HG03139 (cell line): ENCODE measurements around the gene AURKAIP1.
"Not testable (repeated sequence)": the region's sequence is repeated elsewhere in the genome, so short reads cannot be mapped to it uniquely, and the experiment has no call there.

Experiments
- ATAC-seq: cut with Tn5 transposase; IDR thresholded peaks from one replicate; pipeline ENCODE4 v1.9.1; 2021; ENCODE audit not compliant: unreplicated experiment

AURKAIP1 gene

DNA sequence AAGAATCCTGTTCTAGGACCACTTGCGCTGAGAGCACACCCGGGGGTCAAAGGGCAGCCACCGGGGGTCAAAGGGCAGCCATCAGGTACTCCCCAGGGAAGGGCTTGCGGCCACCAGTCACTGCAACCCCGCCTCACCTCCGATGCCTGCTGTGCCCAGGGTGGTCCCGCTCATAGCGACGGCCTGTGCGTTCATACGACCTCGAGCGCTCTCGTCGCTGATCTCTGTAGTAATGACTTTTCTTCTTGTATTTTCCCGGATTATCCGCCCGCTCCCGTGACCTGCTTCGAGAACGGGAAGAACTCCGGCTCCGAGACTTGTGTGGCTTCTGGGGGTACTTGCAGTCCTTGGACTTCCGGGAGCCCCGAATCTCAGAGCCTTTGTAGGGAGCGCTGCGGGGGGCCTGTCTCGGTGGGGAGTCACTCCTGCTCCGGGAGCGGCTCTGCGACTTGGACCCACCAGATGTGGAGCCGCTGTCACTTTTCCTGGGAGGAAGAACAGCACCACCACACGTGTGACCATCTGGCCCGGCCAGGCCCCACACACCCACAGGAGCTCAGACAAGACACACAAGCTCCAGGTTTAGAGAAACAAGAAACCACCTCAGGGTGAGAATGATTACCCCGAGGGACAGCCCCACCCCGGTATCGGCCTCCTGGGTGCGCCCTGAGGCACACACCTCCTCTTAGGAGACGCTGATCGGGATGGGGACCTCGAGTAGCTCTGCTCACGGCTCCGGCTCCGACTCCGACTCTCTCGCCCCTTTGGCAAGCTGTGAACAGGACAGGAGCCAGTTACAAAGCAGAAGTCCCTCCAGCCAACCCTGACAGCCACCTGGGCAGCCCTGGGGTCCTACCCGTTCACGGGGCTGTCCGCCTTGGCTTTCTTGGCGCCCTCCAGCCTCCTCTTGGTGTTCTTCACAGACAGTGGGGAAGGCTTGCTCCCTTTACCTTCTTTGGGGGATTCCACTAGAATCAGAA lies 12.4 kb upstream of the AURKAIP1 start:
- ATAC-seq = no peak

DNA sequence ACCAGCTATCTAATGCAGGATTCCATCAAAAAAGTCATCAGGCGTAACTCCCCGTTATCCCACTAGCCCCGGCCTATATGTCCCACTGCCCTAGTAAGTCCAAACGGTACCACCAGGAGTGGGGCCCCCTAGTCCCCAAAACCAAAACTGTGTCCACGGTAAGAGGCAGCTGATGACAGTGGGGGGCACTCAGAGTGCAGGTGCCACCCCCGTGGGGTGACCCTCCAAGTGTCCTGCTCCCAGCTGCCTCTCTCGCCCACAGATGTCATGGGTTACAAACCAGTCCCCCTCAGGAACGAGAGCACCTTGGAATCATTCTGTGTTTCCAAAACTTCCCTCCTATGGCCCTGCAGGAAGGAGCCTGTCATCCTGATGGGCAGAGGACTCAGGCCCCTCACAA lies 10.9 kb upstream of the AURKAIP1 start:
- ATAC-seq = no peak

DNA sequence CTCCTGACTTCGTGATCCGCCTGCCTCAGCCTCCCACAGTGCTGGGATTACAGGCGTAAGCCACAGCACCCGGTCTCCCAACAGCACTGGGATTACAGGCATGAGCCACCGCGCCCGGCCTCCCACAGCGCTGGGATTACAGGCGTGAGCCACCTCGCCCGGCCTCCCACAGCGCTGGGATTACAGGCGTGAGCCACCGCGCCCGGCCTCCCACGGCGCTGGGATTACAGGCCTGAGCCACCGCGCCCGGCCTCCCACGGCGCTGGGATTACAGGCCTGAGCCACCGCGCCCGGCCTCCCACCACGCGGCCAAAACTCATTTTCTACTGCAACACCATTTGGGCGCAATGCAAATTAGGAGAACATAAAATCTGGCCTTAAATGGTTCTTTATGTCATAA lies 10.3 kb upstream of the AURKAIP1 start:
- ATAC-seq = not testable (repeated sequence)

DNA sequence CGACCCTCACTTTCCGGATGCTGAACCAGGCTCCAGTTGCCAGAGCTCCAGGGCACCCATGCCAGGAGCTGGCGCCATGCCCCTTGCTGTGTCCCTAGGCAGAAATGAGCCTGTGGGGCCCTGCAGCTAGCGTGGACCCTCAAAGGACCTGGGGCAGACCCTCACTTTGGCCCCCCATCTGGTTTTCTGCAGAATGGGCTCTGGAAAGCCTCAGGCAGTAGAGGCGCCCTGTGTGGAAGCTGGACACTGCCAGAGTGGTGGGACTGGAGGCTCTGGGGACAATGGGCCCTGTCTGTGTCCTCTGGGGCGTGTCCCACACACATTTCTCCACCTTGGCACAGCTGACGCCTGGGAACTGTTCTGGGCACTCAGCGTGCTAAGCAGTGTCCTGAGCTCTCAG lies 6.3 kb upstream of the AURKAIP1 start:
- ATAC-seq = no peak

DNA sequence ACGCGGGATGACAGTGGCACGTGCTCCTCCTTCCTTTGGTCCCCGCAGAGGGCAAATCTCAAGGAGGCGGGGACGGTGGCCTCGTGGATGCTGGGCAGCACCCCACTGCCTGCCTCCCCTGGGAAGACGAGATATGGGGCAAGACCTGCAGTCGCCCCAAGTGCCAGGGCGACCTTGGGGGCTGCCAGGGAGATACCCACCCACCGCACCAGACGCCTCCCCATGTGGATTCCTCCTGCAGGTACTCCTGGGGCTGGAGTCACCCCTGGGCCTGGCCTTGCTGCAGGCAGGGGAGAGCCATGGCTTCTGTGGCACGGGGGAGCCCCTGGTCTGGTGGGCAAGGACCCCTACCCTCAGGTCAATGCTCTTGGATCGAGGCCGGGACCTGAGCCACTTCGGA lies 5.9 kb upstream of the AURKAIP1 start:
- no peak for ATAC-seq

DNA sequence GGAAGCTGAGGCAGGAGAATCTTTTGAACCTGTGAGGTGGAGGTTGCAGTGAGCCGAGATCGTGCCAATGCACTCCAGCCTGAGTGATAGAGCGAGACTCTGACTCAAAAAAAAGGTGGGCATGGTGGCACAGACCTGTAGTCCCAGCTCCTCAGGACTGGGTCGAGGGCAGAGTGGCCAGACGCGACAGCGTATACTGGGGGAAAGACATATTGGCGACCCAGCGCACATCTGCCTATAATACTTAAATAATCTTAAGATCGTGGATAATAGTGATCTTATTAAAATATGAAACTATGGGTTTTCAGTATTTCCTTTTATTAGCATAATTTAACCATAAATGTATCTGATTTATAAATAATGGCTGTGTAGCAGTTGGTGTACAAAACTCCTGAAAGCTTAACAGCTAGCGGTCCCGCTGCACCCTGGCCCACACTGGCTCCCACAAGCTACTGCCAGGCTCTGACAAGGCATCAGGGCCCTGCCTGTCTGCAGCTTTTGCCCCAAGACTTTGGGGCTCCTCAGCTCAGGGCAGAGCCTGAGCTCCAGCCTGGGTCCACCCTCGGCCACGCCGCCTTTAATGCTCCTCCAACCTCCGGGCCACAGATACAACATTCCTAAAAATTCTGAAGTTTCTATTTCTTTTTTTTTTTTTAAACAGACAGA lies 2.7 kb upstream of the AURKAIP1 start:
- ATAC-seq = no peak

DNA sequence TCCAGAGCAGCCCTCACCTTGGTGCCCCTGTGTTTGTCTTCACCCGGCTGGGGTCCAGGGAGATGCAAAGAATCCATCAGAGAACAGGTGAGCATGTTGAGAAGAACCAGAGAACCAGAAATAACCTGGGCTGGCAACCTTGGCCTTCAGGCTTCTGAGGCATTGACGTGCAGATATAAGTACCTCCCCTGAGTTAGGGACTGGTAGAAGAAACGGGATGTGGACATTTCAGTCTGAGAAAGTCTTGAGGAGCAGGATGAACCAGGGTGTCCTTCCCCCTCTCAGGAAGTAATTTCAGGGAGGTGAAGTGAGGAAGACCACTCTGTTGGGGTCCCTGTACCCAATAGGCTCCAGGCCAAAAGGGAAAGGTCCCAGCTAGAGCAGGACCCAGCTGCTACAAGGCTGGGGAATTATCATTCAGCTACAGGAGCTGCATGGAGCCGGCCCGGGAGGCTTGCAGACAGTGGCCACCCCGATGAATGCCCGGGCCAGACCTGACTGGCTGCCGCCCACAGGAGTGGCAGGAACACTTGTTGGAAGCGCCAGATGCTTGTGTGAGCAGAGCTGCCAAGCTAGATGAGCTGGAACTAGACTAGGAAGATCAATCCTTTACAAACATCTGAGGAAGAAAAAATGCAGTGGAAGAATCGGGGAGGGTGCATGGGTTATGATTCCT lies 1.7 kb upstream of the AURKAIP1 start:
- ATAC-seq = no peak

DNA sequence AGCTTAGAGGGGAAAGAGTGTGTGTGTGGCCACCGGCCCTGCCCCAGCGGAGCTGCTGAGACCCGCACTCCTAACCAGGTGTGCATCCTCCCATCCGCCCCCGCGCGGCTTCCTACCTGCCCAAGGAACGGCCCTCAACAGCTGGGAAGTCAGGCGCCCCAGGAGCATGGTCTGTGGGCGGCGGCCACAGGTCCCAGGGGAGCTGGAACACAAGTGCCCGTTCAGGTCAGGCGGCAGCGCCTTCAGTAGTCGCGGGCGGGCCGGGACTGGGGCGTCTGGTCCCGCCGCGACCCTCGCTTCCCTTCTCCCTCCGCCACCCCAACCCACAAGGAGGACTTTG lies 448 bp downstream of the AURKAIP1 start:
- ATAC-seq = no peak

DNA sequence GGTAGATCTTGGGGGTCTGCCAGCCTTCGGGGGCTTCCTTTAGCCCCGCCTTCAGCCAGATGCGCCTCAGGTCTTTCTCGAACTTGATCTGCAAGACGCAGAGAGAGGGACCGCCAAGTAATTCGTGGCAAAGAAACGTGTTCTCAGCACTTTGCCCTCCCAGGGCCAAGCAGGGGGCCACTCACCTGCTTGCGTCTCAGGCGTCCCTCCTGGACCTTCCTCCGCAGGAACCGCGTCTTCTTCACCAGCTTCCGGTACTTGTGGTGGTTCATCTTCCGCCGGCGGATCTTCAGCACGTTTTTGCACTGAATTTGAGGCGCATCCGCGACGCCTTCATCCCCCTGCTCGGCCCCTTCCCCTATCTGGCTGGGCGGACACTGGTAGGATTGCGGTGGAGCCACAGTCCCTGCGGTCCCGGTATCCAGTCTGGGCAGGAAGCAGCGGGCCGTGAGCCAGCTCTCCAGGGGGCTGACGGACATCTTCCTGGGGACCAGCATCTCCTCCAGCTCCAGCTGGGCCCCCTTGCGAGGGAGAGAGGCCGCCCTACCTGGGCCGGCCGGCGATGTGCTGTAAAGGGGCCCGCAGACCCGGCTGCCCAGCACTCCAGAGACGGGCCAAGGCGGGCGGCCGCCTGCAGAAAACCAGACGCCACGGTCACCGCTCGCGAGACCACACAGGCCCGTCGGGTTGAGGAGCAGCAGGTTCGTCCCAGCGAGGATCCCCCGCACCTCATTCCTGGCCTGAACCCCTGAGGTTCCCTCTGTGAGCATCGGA lies 1.0 kb downstream of the AURKAIP1 start:
- no peak for ATAC-seq

DNA sequence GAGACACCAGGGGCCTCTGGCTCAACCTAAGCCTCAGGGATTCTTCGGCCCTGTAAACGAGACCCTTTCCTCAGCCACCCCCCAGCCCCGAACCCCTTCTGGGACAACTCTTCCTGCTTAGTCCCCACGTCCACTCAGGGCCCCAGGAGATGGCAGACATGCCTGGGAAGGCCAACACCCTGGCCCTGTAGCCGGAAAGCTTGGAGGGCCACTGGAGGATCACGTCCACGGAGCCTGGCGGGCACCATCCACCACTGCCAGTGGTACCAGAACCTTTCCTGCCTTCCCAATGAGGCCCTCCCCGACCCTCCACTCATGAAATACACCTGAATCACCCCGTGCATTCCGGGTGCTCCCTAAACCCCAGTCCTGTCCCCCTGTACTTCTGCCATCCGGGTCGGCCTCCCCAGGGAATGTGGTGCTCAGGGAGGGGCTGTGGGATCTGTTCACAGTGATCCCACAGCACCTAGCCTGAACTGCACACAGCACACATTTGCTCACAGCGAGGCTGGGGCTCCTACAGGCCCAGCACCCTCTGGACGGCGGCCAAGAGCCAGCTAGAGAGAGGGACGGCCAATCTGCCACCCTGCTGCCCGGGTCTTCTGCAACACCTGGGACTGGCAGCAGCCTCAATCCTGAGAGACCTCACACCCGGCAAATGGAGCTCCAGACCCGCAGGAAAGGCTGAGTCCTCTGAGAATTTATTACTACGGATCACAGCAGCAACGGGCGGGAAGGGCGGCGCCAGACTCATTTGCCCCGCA lies 1.8 kb downstream of the AURKAIP1 start:
- no peak for ATAC-seq

DNA sequence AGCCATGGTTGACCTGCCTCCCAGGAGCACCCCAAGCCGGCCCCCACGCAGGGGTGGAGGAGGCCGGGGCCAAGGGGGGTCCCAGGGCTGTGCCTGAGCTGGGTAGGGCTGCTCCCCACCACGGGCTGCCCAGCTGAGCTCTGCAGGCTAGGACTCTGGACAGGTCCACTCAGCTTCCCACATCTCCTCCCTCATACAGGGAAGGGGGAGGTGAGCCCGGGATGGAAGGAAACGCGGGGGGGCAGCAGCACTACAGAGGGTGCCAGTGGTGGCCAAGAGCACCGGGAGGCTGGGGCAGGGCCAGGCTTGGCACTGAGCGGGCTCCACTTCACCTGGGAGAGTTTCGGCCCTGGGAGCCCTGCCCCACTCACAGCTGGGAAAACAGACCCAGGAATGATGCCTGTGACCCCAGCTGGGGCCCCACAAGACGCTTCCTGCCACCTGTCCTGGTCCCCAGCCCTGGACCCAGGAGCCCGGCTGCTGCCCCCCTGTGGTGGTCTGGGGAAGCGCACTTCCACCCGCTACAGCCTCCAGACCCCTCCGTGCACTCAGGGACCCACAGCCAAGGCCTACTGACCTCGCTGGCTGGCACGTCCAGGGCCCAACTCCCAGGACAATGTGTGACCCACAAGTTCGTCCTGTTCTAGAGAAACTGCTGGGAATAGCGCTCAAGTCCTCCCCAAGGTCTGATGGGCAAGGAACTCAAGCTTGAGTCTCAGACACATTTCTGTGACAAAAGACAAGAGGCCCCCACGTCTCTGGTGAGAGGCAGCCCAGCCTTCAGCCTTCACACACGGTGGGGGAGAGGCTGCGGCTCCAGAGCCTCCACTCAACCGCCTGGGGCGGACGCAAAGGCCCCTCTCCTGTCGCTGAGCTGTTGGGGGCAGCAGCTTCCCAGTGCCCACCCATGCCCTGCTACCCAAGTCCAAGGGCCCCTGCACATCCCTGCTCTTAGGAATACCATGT lies 3.0 kb downstream of the AURKAIP1 start:
- ATAC-seq = no peak

DNA sequence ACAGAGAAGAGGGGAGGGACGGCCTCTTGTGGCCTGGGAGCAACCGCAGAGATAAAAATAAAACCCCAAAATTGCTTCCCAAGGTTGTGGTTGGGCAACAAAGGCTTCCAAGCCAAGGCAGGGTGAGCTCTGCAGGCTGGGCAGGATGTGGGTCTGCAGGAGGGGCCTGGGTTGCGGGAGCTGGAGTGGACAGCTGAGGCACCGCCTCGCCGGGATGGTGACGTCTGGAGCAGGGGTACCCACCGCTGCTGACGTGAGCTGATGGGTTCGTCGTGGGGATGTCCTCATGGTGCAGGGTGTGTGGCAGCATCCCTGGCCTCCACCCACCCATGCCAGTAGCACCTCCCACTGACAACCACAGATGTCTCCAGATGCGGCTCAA lies 3.7 kb downstream of the AURKAIP1 start:
- no peak for ATAC-seq

DNA sequence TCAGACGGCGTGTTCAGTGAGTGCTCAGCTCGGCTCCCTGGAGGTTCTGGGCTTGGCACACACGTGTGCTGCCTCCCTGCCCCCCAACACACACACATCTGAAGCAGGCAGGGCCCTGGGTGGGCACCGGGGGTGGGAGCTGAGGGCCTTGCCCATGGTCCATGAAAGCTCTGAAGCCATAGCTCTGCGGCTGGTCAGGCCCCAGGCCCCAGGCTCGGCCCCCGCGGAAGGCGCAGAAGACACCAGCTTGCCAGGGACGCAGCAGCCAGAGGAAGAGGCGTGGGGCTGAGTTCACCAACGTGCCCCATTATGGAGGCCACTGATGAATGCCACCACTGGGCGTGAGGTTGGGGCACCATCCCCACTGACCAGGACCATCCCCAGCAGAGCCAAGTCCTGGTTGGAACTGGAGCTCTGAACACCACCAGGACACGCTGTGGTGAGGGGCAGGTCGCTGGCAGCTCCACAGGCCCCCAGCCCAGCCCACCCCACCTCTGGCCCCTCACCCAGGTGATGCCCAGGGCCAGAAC lies 4.2 kb downstream of the AURKAIP1 start:
- no peak for ATAC-seq

DNA sequence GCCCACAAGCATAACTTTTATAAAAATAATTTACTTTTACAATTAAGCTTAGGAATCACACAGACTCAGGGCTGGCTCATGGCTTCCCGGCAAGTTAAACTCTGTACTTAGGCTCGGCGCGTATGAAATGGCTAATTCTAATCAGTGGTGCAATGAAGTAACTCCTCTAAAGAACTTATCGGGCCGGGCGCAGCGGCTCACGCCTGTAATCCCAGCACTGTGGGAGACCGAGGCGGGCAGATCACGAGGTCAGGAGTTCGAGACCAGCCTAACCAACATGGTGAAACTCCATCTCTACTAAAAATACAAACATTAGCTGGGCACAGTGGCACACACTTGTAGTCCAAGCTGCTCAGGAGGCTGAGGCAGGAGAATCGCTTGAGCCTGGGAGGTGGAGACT lies 4.9 kb downstream of the AURKAIP1 start:
- ATAC-seq = not testable (repeated sequence)

DNA sequence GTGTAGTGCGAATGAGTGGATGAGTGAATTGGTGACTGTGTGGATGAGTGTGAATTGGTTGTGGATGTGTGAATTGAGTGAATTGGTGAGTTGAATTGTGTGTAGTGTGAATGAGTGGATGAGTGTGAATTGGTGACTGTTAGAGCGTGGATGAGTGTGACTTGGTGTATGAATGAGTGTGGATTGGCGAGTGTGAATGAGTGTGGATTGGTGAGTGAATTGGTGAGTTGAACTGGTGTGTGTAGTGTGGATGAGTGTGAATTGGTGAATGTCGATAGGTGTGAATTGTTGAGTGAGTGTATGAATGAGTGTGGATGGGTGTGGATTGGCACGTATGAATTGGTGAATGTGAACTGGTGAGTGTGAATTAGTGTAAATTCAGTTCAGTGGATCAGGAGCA lies 7.7 kb downstream of the AURKAIP1 start:
- ATAC-seq = no peak

DNA sequence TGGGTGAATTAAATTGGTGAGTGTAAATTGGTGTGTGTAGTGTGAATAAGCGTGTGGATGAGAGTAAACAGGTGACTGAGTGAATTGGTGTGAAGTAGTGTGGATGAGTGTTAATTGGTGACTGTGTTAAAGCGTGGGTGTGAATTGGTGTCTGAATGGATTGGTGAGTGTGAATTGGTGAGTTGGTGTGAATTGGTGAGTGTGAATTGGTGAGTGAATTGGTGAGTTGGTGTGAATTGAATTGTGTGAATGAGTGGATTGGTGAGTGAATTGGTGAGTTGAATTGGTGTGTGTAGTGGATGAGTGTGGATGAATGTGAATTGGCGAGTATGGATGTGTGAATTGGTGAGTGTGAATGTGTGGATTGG lies 8.3 kb downstream of the AURKAIP1 start:
- ATAC-seq = no peak

DNA sequence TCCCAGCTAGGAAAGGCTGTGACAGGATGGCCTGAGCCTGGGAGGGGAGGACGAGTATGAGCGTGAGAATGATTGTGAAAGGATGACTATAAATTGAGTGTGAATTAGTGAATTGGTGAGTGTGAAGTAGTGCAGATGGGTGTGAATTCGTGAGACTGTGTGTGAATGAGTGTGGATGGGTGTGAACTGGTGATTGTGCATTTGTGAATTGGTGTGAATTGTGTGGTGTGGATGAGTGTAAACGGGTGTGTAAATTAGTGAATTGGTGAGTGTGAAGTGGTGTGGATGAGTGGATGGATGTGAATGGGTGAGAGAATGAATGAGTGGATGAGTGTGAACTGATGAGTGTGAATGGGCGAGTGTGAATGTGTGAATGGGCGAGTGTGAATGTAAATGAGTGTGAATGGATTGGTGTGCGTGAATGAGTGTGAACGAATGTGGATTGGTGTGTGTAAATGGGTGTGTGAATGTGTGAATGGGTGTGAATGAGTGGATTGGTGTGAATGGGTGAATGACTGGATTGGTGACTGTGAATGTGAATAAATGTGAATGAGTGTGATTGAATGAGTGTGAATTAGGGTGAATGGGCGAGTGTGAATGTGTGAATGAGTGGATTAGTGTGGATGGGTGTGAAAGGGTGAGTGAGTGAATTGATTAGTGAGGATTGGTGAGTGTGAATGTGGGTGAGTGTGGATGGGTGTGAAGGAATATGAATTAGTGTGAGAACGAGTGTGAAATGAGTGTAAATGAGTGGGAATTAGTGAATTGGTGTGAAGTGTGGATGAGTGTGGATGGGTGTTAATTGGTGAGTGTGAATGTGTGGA lies 8.9 kb downstream of the AURKAIP1 start:
- no peak for ATAC-seq

DNA sequence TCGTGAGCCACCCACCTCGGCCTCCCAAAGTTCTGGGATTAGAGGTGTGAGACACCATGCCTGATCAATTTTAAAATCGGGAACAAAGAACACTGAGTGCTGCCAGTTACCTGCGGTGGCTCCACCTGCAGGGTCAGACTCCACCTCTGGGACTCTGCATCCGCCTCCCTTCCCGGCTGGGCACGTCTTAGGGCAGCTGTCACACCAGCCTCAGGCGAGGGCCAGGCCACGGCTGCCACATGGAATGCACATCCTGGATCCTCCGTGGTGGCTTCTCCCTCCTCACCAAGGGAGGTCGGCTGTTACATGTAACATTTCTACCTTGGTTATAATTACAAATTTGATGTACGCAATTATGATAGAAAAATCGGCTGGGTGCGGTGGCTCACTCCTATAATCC lies 10.7 kb downstream of the AURKAIP1 start:
- ATAC-seq = no peak
